Peyer's patch (tissue), 4 donors: ENCODE measurements around the gene PRICKLE2.

Experiments used
- CTCF ChIP-seq, 6 experiments: fragments of 450-650 bp in 4 of 6; fragments of 200-600 bp in 2 of 6; sonication (generic) in 1 of 6; IDR thresholded peaks; one replicate each; pipeline ENCODE4 v1.5.1; 2017 to 2019; ENCODE audit warnings: antibody characterized with exemption in 6 of 6, mild to moderate bottlenecking in 3 of 6, moderate library complexity in 1 of 6
- POLR2A ChIP-seq, 2 donors: fragments of 450-650 bp; IDR thresholded peaks; one replicate each; pipeline ENCODE4 v1.5.1; 2017; ENCODE audit warnings: antibody characterized with exemption in 2 of 2, mild to moderate bottlenecking in 2 of 2, moderate library complexity in 2 of 2

DNA sequence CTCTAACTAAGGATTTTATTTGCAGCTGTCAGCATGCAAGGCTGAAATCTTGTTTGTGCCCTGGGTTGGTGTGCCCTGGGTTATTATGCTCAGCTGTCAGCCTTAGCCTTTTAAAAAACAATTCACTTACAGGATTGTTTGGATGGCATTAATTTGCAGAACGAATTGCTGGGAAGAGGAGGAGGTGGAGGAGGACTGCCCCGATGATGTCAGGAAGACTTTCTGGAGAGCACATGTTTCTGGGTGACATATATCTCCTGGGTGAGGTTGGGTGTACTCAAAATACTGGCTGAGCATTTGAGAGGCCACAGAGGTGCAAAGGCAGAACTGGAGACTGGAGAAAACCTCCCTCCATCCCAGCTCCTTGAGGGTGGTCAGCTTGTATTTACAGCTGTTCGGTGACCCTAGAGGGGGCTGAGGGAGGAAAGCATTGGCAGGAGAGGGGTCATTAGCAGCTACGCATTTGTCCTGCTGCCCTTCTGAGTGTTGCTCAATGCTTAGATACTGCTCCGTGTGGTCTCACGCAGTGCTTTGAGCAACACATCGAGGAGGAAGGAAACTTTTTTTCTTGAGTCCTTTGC lies 142.2 kb downstream of the PRICKLE2 start:
- no peak for TF ChIP-seq CTCF (IDR thresholded peaks at IDR 0.05)
- TF ChIP-seq POLR2A (IDR thresholded peaks at IDR 0.05): no peak
